Ishikawa (cell line): ENCODE measurements around the gene ESR2.

Experiments used
- CEBPB ChIP-seq: IDR thresholded peaks from 2 replicates; pipeline ENCODE4 v1.6.1; 2012
- CREB1 ChIP-seq: IDR thresholded peaks from 2 replicates; pipeline ENCODE4 v1.6.1; 2012; ENCODE audit warnings: low read depth
- EGR1 ChIP-seq: IDR thresholded peaks from 2 replicates; pipeline ENCODE4 v1.6.1; 2012
- EP300 ChIP-seq: IDR thresholded peaks from 2 replicates; pipeline ENCODE4 v1.6.1; 2012; ENCODE audit warnings: borderline replicate concordance
- FOXM1 ChIP-seq: IDR thresholded peaks from 2 replicates; pipeline ENCODE4 v1.6.1; 2012; ENCODE audit warnings: low read depth, borderline replicate concordance
- NFIC ChIP-seq: IDR thresholded peaks from 2 replicates; pipeline ENCODE4 v1.6.1; 2012
- RAD21 ChIP-seq: IDR thresholded peaks from 2 replicates; pipeline ENCODE4 v1.6.1; 2012; ENCODE audit warnings: low read depth
- TAF1 ChIP-seq: IDR thresholded peaks from 2 replicates; pipeline ENCODE4 v1.6.1; 2012; ENCODE audit warnings: low read depth, mild to moderate bottlenecking
- TCF12 ChIP-seq: IDR thresholded peaks from 2 replicates; pipeline ENCODE4 v1.6.1; 2012; ENCODE audit warnings: low read depth
- TEAD4 ChIP-seq: IDR thresholded peaks from 2 replicates; pipeline ENCODE4 v1.6.1; 2012
- YY1 ChIP-seq: IDR thresholded peaks from 2 replicates; pipeline ENCODE4 v1.6.1; 2012; ENCODE audit warnings: low read depth
- ZBTB7A ChIP-seq: IDR thresholded peaks from 2 replicates; pipeline ENCODE4 v1.6.1; 2012; ENCODE audit warnings: low read depth
- TF ChIP-seq, protein P1 (sequence below): IDR thresholded peaks from 2 replicates; pipeline ENCODE4 v1.6.1; 2012
- TF ChIP-seq, protein P2 (sequence below): IDR thresholded peaks from 2 replicates; pipeline ENCODE4 v1.6.1; 2012; ENCODE audit warnings: low read depth, mild to moderate bottlenecking
- TF ChIP-seq, protein P3 (sequence below): IDR thresholded peaks from 2 replicates; pipeline ENCODE4 v1.6.1; 2012

ESR2 gene

DNA sequence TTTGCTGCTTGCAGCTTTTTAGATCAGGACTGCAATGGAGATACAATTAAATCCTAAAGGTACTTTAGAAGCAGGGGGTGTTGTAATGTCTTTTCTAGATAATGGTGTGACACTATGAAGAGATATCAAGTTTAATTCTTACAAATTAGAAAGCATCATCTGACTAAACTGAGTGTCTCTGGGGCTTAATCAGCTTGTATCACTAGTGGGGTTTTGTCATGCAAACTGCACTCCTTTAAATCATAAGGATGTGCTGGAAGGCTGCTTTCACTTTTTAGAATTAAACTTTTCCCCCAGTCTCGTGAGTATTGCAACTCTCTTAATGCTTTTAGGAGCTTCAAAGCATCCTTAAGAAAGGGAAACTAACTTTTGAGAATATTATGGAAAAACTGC is 218.6 kb downstream of the ESR2 start:
- TF ChIP-seq TEAD4 (no peak), NFIC (no peak), CREB1 (no peak)
- TF ChIP-seq, protein P1, sequence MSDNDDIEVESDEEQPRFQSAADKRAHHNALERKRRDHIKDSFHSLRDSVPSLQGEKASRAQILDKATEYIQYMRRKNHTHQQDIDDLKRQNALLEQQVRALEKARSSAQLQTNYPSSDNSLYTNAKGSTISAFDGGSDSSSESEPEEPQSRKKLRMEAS: no peak

DNA sequence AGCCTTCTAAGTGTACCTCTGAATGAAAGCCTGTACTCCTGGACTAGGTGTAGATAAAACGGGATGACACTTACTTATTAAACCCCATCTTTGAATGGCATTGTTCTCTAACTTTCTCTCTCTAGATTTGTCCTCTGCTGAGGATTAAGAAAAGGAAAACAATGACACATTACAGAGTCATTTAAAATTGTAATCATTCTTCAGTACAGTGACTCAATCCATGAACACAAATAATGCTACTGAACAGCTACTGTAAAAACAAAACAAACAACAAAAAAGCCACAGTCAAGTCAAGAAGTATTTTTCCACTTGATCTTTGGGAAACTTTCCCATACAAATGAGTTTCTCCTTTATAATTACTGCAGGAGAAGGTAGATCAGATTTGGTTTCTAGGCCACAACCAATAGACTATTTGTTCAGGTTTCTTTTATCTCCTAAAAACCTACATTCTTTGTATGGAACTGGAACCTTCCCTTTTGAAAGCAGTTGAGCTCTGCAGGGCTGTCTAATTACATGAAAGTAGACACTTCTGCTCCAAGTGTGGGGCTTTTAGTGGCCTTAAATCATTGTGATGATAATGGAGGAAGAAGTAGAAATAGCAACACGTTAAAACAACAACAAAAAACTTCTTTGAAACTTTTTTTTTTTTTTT is 219.1 kb downstream of the ESR2 start:
- TF ChIP-seq CREB1: no peak
- TF ChIP-seq EP300: no peak
- no peak for TF ChIP-seq CEBPB
- TF ChIP-seq TEAD4: no peak
- TF ChIP-seq RAD21: no peak
- TF ChIP-seq, protein P2, sequence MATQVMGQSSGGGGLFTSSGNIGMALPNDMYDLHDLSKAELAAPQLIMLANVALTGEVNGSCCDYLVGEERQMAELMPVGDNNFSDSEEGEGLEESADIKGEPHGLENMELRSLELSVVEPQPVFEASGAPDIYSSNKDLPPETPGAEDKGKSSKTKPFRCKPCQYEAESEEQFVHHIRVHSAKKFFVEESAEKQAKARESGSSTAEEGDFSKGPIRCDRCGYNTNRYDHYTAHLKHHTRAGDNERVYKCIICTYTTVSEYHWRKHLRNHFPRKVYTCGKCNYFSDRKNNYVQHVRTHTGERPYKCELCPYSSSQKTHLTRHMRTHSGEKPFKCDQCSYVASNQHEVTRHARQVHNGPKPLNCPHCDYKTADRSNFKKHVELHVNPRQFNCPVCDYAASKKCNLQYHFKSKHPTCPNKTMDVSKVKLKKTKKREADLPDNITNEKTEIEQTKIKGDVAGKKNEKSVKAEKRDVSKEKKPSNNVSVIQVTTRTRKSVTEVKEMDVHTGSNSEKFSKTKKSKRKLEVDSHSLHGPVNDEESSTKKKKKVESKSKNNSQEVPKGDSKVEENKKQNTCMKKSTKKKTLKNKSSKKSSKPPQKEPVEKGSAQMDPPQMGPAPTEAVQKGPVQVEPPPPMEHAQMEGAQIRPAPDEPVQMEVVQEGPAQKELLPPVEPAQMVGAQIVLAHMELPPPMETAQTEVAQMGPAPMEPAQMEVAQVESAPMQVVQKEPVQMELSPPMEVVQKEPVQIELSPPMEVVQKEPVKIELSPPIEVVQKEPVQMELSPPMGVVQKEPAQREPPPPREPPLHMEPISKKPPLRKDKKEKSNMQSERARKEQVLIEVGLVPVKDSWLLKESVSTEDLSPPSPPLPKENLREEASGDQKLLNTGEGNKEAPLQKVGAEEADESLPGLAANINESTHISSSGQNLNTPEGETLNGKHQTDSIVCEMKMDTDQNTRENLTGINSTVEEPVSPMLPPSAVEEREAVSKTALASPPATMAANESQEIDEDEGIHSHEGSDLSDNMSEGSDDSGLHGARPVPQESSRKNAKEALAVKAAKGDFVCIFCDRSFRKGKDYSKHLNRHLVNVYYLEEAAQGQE: no peak
- TF ChIP-seq, protein P1: no peak
- no peak for TF ChIP-seq TAF1
- TF ChIP-seq ZBTB7A: no peak

DNA sequence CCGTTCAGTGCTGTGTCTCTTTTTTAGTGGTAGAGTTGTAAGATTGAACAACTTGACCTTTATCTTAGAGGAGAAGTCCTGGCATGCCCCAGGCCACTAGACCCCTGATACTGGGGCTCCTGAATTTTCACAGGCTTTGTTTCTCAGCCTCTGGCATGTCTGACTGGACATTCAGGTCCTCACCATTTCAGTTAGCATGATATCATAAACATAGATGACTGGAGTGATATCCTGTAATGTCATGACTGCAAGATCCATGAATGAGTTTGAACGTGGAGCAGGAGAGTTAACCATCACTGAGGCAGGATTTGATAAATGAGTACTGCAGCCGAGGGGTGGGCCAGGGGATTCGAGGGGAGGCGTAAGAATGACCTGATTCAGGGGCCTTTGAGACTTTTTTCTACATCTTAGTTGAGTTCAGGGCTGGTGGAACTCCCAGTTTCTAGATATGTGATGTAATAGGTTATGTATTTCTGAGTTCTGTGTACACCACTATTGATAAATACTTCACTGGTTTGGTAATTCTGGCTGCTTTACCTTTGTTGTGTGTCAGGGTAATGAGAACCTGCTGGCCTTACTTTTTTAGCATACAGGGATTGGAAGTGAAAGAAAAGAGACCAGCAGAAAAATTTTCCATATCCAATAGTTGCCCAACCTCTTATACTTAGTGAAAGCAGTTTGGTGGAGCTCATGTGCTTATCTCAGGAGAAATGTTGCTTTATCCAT is 224.4 kb downstream of the ESR2 start:
- TF ChIP-seq TAF1: no peak
- TF ChIP-seq CREB1: no peak
- TF ChIP-seq TCF12: no peak
- TF ChIP-seq RAD21: no peak

DNA sequence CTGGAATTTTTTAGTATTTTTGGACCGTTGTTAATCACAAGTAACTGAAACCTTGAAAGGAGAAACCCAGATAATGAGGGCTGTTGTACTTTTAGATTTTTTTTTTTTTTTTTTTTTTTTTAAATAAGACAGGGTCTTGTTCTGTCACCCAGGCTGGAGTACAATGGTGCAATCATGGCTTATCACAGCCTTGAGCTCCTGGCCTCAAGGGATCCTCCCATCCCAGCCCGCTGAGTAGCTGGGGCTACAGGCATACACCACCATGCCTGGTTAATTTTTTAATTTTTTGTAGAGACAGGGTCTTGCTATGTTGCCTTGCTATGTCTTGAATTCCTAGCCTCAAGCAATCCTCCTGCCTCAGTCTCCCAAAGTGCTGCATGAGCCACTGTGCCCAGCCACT is 229.7 kb downstream of the ESR2 start:
- TF ChIP-seq EP300: no peak
- TF ChIP-seq YY1: no peak
- TF ChIP-seq EGR1: no peak
- no peak for TF ChIP-seq ZBTB7A
- TF ChIP-seq CREB1: no peak
- TF ChIP-seq TAF1: no peak
- no peak for TF ChIP-seq NFIC
- no peak for TF ChIP-seq TCF12
- TF ChIP-seq, protein P1: no peak
- TF ChIP-seq TEAD4: no peak

DNA sequence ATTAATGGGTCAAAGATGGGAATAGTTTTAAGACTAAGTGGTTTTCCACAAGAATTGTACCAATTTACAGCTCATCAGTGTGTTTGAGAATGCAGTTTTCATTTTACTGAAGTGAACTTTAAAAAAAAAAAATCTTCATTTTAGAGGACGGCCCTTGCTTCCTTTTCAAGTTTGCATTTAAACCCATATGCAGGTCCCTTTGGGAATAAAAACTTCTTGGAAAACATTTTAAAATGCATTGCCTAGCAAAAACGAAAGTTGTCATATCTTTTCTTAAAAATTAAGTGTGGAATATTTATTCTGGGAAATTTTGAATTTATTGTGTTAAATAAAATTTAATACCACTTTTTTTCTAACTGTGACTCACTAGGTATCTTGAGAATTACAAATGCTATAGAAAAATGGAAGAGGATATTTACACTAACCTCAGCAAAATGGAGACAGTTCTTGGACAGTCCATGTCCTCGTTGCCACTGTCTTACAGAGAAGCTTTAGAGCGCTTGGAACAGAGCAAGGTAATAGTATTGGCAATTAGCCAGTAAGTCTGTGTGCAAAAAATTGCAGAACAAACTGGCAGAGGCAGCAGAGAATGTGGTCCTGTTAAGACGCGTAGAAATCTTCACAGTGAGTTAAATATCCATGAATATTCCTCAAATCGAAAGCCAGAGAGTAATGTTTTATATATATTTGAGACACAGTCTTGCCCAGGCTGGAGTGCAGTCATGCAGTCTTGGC is 231.6 kb downstream of the ESR2 start:
- TF ChIP-seq CEBPB: no peak
- TF ChIP-seq YY1: no peak
- no peak for TF ChIP-seq EP300
- TF ChIP-seq CREB1: no peak
- TF ChIP-seq TAF1: no peak
- TF ChIP-seq NFIC: no peak
- TF ChIP-seq FOXM1: no peak
- TF ChIP-seq, protein P2: no peak
- TF ChIP-seq TCF12: no peak
- TF ChIP-seq, protein P1: no peak
- no peak for TF ChIP-seq EGR1
- no peak for TF ChIP-seq RAD21
- no peak for TF ChIP-seq TEAD4
- no peak for TF ChIP-seq ZBTB7A
- TF ChIP-seq, protein P3, sequence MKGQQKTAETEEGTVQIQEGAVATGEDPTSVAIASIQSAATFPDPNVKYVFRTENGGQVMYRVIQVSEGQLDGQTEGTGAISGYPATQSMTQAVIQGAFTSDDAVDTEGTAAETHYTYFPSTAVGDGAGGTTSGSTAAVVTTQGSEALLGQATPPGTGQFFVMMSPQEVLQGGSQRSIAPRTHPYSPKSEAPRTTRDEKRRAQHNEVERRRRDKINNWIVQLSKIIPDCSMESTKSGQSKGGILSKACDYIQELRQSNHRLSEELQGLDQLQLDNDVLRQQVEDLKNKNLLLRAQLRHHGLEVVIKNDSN: no peak

DNA sequence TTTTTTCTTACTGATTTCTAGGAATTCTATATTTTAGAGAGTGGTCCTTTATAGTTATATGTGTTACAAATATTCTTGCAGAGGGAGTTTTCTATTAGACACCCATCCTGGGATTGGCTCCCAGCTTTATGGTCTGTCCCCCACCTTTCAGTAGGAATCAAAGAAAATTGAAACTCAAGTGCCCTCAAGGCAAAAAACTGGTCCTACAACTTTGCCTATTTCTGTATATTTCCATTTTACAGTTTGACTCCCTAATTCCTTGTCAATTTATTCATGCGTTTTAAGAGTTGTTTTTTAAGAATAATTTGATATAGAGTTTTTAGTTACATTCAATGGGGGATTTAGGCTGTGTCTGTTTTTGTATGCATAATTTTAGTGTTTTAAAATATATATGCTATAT is 232.5 kb downstream of the ESR2 start:
- TF ChIP-seq ZBTB7A (no peak), CREB1 (no peak), TCF12 (no peak), EP300 (no peak), CEBPB (no peak), TEAD4 (no peak), TAF1 (no peak), FOXM1 (no peak), EGR1 (no peak)
- TF ChIP-seq, protein P2: no peak
